ENCODE measurements around the gene RAB10. TPM values are rescaled to one million over a fixed set of nuclear protein-coding genes. Genes with fewer than 3 reads are reported as not detected.

The RAB10 gene
- polyA plus RNA-seq, 1 donor (not counting 4 experiments of a cell fraction or from before 2014, with no cell fraction given): 252 TPM

DNA sequence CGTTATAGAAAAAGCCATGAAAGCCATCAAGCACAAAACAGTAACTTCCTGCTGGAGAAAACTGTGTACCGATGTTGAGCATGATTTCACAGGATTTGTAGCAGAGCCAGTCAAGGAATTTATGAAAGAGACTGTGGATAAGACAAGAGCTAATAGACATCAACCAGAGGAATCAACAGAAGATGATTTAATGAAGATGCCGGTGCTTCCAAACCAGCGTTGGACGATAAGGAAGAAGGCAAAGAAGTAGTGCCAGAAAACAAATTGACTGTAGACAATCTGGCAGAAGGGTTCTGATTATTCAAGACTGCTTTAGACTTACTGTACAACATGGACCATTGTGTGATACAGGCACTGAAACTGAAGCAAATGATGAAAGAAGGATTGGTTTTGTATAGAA lies 89.5 kb downstream of the RAB10 start:
- Histone ChIP-seq H3K36me3 (ENCODE audit: control insufficient read depth in 2 of 2, extremely low read depth in 1 of 2, insufficient read depth in 2 of 2, low read length in 2 of 2) (peaks cover 0 to 9% of the 10 kb centered on the region in 2 experiments), H3K4me3 (ENCODE audit: control insufficient read depth in 2 of 3, extremely low read depth in 1 of 3, insufficient read depth in 2 of 3, low read depth in 1 of 3, low read length in 3 of 3) (no peak overlapping the region), H3K4me2 (ENCODE audit: control insufficient read depth, extremely low read depth, insufficient read depth, low read depth, low read length) (no peak overlapping the region), H4K20me1 (ENCODE audit: control insufficient read depth, extremely low read depth, insufficient read depth, low read length) (no peaks in the 10 kb centered on the region), H3K4me1 (ENCODE audit: control insufficient read depth, extremely low read depth, insufficient read depth, low read length) (no peaks in the 10 kb centered on the region), H3K27me3 (ENCODE audit: control insufficient read depth, extremely low read depth, insufficient read depth, low read length) (no peaks in the 10 kb centered on the region), H3K9me3 (ENCODE audit: control insufficient read depth, low read depth, low read length) (no peaks in the 10 kb centered on the region), H3K27ac (ENCODE audit: control insufficient read depth, insufficient read depth, low read length) (no peak overlapping the region), H3K79me2 (ENCODE audit: control insufficient read depth, insufficient read depth, low read length) (peaks cover 82% of the 10 kb centered on the region), H3K9me1 (ENCODE audit: control insufficient read depth, extremely low read depth, insufficient read depth, low read length) (no peaks in the 10 kb centered on the region), H2AFZ (ENCODE audit: control insufficient read depth, low read length) (no peak overlapping the region), H3K9ac (ENCODE audit: control insufficient read depth, extremely low read depth, insufficient read depth, low read length) (no peak overlapping the region)
- FAIRE-seq (peak; percentile 29), DNase-seq (ENCODE audit: low read depth, low spot score) (no peak)
- dilution Hi-C loops (cut with MboI; ENCODE audit: extremely low pct_ligation_motif_present, low sequenced_read_pairs): no loop called here
- no peak for TF ChIP-seq EZH2 (IDR thresholded peaks at IDR 0.05; ENCODE audit: low read length)
- TF ChIP-seq, protein P1, sequence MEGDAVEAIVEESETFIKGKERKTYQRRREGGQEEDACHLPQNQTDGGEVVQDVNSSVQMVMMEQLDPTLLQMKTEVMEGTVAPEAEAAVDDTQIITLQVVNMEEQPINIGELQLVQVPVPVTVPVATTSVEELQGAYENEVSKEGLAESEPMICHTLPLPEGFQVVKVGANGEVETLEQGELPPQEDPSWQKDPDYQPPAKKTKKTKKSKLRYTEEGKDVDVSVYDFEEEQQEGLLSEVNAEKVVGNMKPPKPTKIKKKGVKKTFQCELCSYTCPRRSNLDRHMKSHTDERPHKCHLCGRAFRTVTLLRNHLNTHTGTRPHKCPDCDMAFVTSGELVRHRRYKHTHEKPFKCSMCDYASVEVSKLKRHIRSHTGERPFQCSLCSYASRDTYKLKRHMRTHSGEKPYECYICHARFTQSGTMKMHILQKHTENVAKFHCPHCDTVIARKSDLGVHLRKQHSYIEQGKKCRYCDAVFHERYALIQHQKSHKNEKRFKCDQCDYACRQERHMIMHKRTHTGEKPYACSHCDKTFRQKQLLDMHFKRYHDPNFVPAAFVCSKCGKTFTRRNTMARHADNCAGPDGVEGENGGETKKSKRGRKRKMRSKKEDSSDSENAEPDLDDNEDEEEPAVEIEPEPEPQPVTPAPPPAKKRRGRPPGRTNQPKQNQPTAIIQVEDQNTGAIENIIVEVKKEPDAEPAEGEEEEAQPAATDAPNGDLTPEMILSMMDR (optimal IDR thresholded peaks at IDR 0.05 in 1 of 3, IDR thresholded peaks at IDR 0.05 in 1 of 3, conservative IDR thresholded peaks at IDR 0.05 in 1 of 3; ENCODE audit: extremely low read depth in 1 of 3, insufficient read depth in 2 of 3, low read length in 3 of 3): no peak

DNA sequence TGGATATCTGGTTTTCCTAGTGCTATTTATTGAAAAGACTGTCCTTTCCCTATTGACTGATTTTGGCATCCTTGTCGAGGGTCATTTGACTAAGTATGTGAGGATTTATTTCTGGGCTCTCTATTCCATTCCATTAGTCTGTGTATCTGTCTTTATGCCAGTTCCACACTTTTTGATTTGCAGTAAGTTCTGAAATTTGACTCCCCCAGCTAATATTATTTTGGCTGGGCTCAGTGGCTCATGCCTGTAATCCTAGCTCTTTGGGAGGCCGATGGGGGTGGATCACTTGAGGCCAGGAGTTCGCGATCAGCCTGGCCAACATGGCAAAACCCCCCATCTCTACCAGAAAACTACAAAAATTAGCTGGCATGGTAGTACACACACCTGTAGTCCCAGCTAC lies 92.2 kb downstream of the RAB10 start:
- no peak overlapping the region for H3K4me2 ChIP-seq (ENCODE audit: control insufficient read depth, extremely low read depth, insufficient read depth, low read depth, low read length)
- H3K9ac ChIP-seq (ENCODE audit: control insufficient read depth, extremely low read depth, insufficient read depth, low read length): no peak overlapping the region
- H3K36me3 ChIP-seq (ENCODE audit: control insufficient read depth in 2 of 2, extremely low read depth in 1 of 2, insufficient read depth in 2 of 2, low read length in 2 of 2): peaks cover 5 to 10% of the 10 kb centered on the region in 2 experiments
- no peak overlapping the region for H3K4me3 ChIP-seq (ENCODE audit: control insufficient read depth in 2 of 3, extremely low read depth in 1 of 3, insufficient read depth in 2 of 3, low read depth in 1 of 3, low read length in 3 of 3)
- H2AFZ ChIP-seq (ENCODE audit: control insufficient read depth, low read length): no peak overlapping the region
- no peak for TF ChIP-seq EZH2 (IDR thresholded peaks at IDR 0.05; ENCODE audit: low read length)
- TF ChIP-seq, protein P1 (optimal IDR thresholded peaks at IDR 0.05 in 1 of 3, IDR thresholded peaks at IDR 0.05 in 1 of 3, conservative IDR thresholded peaks at IDR 0.05 in 1 of 3; ENCODE audit: extremely low read depth in 1 of 3, insufficient read depth in 2 of 3, low read length in 3 of 3): no peak
- no peaks in the 10 kb centered on the region for H3K4me1 ChIP-seq (ENCODE audit: control insufficient read depth, extremely low read depth, insufficient read depth, low read length)
- H4K20me1 ChIP-seq (ENCODE audit: control insufficient read depth, extremely low read depth, insufficient read depth, low read length): no peaks in the 10 kb centered on the region
- dilution Hi-C loops (cut with MboI; ENCODE audit: extremely low pct_ligation_motif_present, low sequenced_read_pairs): no loop called here
- H3K27ac ChIP-seq (ENCODE audit: control insufficient read depth, insufficient read depth, low read length): no peak overlapping the region
- H3K9me1 ChIP-seq (ENCODE audit: control insufficient read depth, extremely low read depth, insufficient read depth, low read length): no peaks in the 10 kb centered on the region
- no peak for DNase-seq (ENCODE audit: low read depth, low spot score)
- peaks cover 67% of the 10 kb centered on the region for H3K79me2 ChIP-seq (ENCODE audit: control insufficient read depth, insufficient read depth, low read length)
- no peak for FAIRE-seq
- H3K27me3 ChIP-seq (ENCODE audit: control insufficient read depth, extremely low read depth, insufficient read depth, low read length): no peaks in the 10 kb centered on the region
- H3K9me3 ChIP-seq (ENCODE audit: control insufficient read depth, low read depth, low read length): no peaks in the 10 kb centered on the region

Data from keratinocyte (primary cell).